Ureter (tissue), 1 donor: Measurements from ENCODE around the gene CBY3. TPM values are rescaled to one million over a fixed set of nuclear protein-coding genes. Genes with fewer than 3 reads are reported as not detected.
A peak's percentile ranks its signal among the peaks of the same experiment; 100 is the strongest.
"Not testable (repeated sequence)": the region's sequence is repeated elsewhere in the genome, so short reads cannot be mapped to it uniquely, and the experiment has no call there.

Experiments
- DNase-seq: peaks from one replicate; pipeline ENCODE4 v3.0.0-alpha.2; 2020; ENCODE audit warnings: low spot score
- total RNA-seq: library from RNA; stranded (reverse); gene quantifications from one replicate; pipeline ENCODE4 v1.2.4, GENCODE V29; 2023
- donor health status: DM: yes; HTN: yes; CAD: no.

The CBY3 gene
- total RNA-seq, result not detected

GRCh38 chr5:179680780-179681401 lies at the start of gene CBY3:
Gene CBY3, minus strand, starts transcription at chr5:179681034. Its CDS starts 116 bp downstream, at chr5:179680918.
- no peak for DNase-seq

- DNase-seq, result no peak
Measured at GRCh38 chr5:179730356-179730755, 49.5 kb upstream of the CBY3 start.

- DNase-seq, result no peak
Measured at GRCh38 chr5:179729727-179730126, 48.9 kb upstream of the CBY3 start.

- no peak for DNase-seq
Measured at GRCh38 chr5:179729303-179729702, 48.5 kb upstream of the CBY3 start.

GRCh38 chr5:179727106-179727505 lies 46.3 kb upstream of the CBY3 start:
- no peak for DNase-seq

- no peak for DNase-seq
Measured at GRCh38 chr5:179724163-179724562, 43.3 kb upstream of the CBY3 start.

- no peak for DNase-seq
Measured at GRCh38 chr5:179720222-179720621, 39.4 kb upstream of the CBY3 start.

GRCh38 chr5:179716286-179716685 lies 35.5 kb upstream of the CBY3 start:
- no peak for DNase-seq

GRCh38 chr5:179700401-179700918 lies 19.6 kb upstream of the CBY3 start:
- DNase-seq, result no peak

- DNase-seq, result no peak
Measured at GRCh38 chr5:179699616-179700237, 18.9 kb upstream of the CBY3 start.

- DNase-seq, result no peak
Measured at GRCh38 chr5:179698935-179699615, 18.2 kb upstream of the CBY3 start, which contains the start of gene CANX. Gene CANX, plus strand, starts transcription at chr5:179698967. Its CDS starts 6,715 bp downstream, at chr5:179705682.

GRCh38 chr5:179697993-179698934 lies 17.4 kb upstream of the CBY3 start:
- DNase-seq, result peak; percentile 99

GRCh38 chr5:179697543-179697942 lies 16.7 kb upstream of the CBY3 start:
- not testable (repeated sequence) for DNase-seq

- no peak for DNase-seq
Measured at GRCh38 chr5:179697108-179697507, 16.3 kb upstream of the CBY3 start.

GRCh38 chr5:179696603-179697002 lies 15.8 kb upstream of the CBY3 start:
- no peak for DNase-seq

GRCh38 chr5:179694561-179694960 lies 13.7 kb upstream of the CBY3 start:
- DNase-seq, result no peak

GRCh38 chr5:179689212-179689611 lies 8.4 kb upstream of the CBY3 start:
- not testable (repeated sequence) for DNase-seq

- no peak for DNase-seq
Measured at GRCh38 chr5:179680014-179680779, 637 bp downstream of the CBY3 start.

- DNase-seq, result peak; percentile 78
Measured at GRCh38 chr5:179679014-179679674, 1.7 kb downstream of the CBY3 start.
